ENCODE results near the gene AQP1. TPM values are rescaled to one million over a fixed set of nuclear protein-coding genes. Genes with fewer than 3 reads are reported as not detected.

Gene AQP1
- total RNA-seq, 1 experiment from 2014 or later = 1.2 TPM

DNA sequence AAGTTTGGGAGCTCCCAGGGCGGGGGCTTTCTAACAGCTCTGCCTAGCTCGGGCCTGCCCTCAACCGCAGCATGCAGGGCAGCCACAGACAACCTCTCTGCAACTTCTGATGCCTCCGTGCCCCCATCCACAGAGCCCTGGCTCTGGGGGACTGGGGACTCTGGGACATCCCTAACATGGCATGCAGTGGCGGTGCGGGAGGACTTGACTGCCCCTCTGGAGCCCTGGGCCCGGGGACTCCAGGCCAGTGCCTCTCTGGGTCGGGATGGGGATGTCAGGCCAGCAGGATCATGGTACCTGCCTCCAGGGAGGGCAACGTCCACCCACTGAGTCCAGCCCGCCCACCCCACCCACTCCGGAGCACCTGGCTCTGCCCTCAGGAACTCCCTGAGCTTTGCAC lies 520 bp upstream of the AQP1 start:
- ChIA-PET CTCF (no interaction called here), POLR2A (ENCODE audit: unreplicated experiment) (no interaction called here)
- no peak overlapping the region for H2AFZ ChIP-seq (ENCODE audit: low read length)
- H3K9ac ChIP-seq (ENCODE audit: low read length) = no peak overlapping the region
- H3K79me2 ChIP-seq (ENCODE audit: low read length) = no peaks in the 10 kb centered on the region
- H4K20me1 ChIP-seq (ENCODE audit: low read length) = no peaks in the 10 kb centered on the region
- TF ChIP-seq CTCF (conservative IDR thresholded peaks at IDR 0.05; ENCODE audit: low read depth, low read length) = no peak
- TF ChIP-seq EZH2 (IDR thresholded peaks at IDR 0.05; ENCODE audit: low read length, unreplicated experiment) = no peak
- no peak for TF ChIP-seq EZH2phosphoT487 (IDR thresholded peaks at IDR 0.05; ENCODE audit: borderline replicate concordance, low read length)
- no peak for ATAC-seq
- H3K4me1 ChIP-seq (ENCODE audit: insufficient read depth, low read length) = peaks cover 22% of the 10 kb centered on the region
- BruUV-seq (replicated peaks) = no TSS peak
- H3K4me3 ChIP-seq (ENCODE audit: low read length) = no peak overlapping the region
- no peaks in the 10 kb centered on the region for H3K9me2 ChIP-seq (replicated peaks; ENCODE audit: low read length)
- intact Hi-C loops (cut with micrococcal nuclease) = no loop called here
- H3K27me3 ChIP-seq (ENCODE audit: low read length) = no peaks in the 10 kb centered on the region
- no peaks in the 10 kb centered on the region for H3F3A ChIP-seq (ENCODE audit: low read length, unreplicated experiment)
- DNase-seq = no peak
- no peak overlapping the region for H3K27ac ChIP-seq (ENCODE audit: low read length)
- H3K36me3 ChIP-seq (ENCODE audit: low read depth, low read length) = no peaks in the 10 kb centered on the region
- H3K4me2 ChIP-seq (ENCODE audit: low read length) = no peak overlapping the region
- no peaks in the 10 kb centered on the region for H3K9me3 ChIP-seq (ENCODE audit: low read length)

DNA sequence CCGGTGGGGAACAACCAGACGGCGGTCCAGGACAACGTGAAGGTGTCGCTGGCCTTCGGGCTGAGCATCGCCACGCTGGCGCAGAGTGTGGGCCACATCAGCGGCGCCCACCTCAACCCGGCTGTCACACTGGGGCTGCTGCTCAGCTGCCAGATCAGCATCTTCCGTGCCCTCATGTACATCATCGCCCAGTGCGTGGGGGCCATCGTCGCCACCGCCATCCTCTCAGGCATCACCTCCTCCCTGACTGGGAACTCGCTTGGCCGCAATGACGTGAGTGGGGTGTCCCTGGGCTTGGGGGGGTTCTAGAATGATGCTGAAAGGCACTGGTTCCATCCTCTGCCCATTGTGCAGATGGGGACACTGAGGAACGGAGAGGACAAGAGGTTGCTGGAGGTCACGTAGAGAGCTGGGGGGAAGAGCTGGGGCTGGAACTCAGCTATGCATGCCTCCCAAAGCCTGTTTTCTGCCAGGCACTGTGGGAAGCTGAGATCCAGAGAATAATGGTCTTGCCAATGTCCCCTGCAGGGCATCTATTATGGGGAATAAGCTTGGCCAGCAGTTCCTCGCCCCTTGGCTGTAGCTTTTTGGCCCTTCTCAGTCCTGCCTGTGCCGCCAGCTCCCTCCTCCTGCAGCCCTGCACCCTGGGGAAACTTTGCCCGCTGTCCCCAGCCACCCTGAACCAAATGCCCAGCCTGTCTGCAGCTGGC lies 523 bp downstream of the AQP1 start:
- DNase-seq = no peak
- no TSS peak for BruUV-seq (replicated peaks)
- no peaks in the 10 kb centered on the region for H4K20me1 ChIP-seq (ENCODE audit: low read length)
- no peaks in the 10 kb centered on the region for H3K9me2 ChIP-seq (replicated peaks; ENCODE audit: low read length)
- H3K4me3 ChIP-seq (ENCODE audit: low read length) = no peak overlapping the region
- POLR2A ChIA-PET (ENCODE audit: unreplicated experiment) = no interaction called here
- H2AFZ ChIP-seq (ENCODE audit: low read length) = no peak overlapping the region
- no peaks in the 10 kb centered on the region for H3F3A ChIP-seq (ENCODE audit: low read length, unreplicated experiment)
- peaks cover 19% of the 10 kb centered on the region for H3K4me1 ChIP-seq (ENCODE audit: insufficient read depth, low read length)
- intact Hi-C loops (cut with micrococcal nuclease) = no loop called here
- H3K79me2 ChIP-seq (ENCODE audit: low read length) = no peaks in the 10 kb centered on the region
- no peak overlapping the region for H3K27ac ChIP-seq (ENCODE audit: low read length)
- H3K9me3 ChIP-seq (ENCODE audit: low read length) = no peaks in the 10 kb centered on the region
- H3K4me2 ChIP-seq (ENCODE audit: low read length) = no peak overlapping the region
- TF ChIP-seq EZH2 (IDR thresholded peaks at IDR 0.05; ENCODE audit: low read length, unreplicated experiment) = no peak
- TF ChIP-seq CTCF (conservative IDR thresholded peaks at IDR 0.05; ENCODE audit: low read depth, low read length) = no peak
- no peak for TF ChIP-seq EZH2phosphoT487 (IDR thresholded peaks at IDR 0.05; ENCODE audit: borderline replicate concordance, low read length)
- no peak for ATAC-seq
- H3K27me3 ChIP-seq (ENCODE audit: low read length) = no peaks in the 10 kb centered on the region
- CTCF ChIA-PET = no interaction called here
- H3K9ac ChIP-seq (ENCODE audit: low read length) = no peak overlapping the region
- no peaks in the 10 kb centered on the region for H3K36me3 ChIP-seq (ENCODE audit: low read depth, low read length)

GRCh38 chr7:30912731-30912985 lies 1.0 kb downstream of the AQP1 start:
- intact Hi-C loops (cut with micrococcal nuclease) = no loop called here
- H3K9me3 ChIP-seq (ENCODE audit: low read length) = no peaks in the 10 kb centered on the region
- DNase-seq = no peak
- no peak overlapping the region for H2AFZ ChIP-seq (ENCODE audit: low read length)
- TF ChIP-seq EZH2 (IDR thresholded peaks at IDR 0.05; ENCODE audit: low read length, unreplicated experiment) (no peak), CTCF (conservative IDR thresholded peaks at IDR 0.05; ENCODE audit: low read depth, low read length) (no peak), EZH2phosphoT487 (IDR thresholded peaks at IDR 0.05; ENCODE audit: borderline replicate concordance, low read length) (no peak)
- peaks cover 19% of the 10 kb centered on the region for H3K4me1 ChIP-seq (ENCODE audit: insufficient read depth, low read length)
- no peaks in the 10 kb centered on the region for H3K27me3 ChIP-seq (ENCODE audit: low read length)
- no peaks in the 10 kb centered on the region for H3K9me2 ChIP-seq (replicated peaks; ENCODE audit: low read length)
- ChIA-PET POLR2A (ENCODE audit: unreplicated experiment) (no interaction called here), CTCF (interaction anchor here (0.5 kb wide), 1 partner anchor 72 kb away, joined by 4 read pairs; no protein-coding TSS in a partner anchor)
- no TSS peak for BruUV-seq (replicated peaks)
- no peak overlapping the region for H3K4me3 ChIP-seq (ENCODE audit: low read length)
- no peaks in the 10 kb centered on the region for H3K36me3 ChIP-seq (ENCODE audit: low read depth, low read length)
- H3K9ac ChIP-seq (ENCODE audit: low read length) = no peak overlapping the region
- H3K79me2 ChIP-seq (ENCODE audit: low read length) = no peaks in the 10 kb centered on the region
- ATAC-seq = no peak
- H3K4me2 ChIP-seq (ENCODE audit: low read length) = no peak overlapping the region
- no peaks in the 10 kb centered on the region for H3F3A ChIP-seq (ENCODE audit: low read length, unreplicated experiment)
- no peak overlapping the region for H3K27ac ChIP-seq (ENCODE audit: low read length)
- H4K20me1 ChIP-seq (ENCODE audit: low read length) = no peaks in the 10 kb centered on the region

All from PC-3 (cell line).